ENCODE data around the gene LRRC4C.

DNA sequence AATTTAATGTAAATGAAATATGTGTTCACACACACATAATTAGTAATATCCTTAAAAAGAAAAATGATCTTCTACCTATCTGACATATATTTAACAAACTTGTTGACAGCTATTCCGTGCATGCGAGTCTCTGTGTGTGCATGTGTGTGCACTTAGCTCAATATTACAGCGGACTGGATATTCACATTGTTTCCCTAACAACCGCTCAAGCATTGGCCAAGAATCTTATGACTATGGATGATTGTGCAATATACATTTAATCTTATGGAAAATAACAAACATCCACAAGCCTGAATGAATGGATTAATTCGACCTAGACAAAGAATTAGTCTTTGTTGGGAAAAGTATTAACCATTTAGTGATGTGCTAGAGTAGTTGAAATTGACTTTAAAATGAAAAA, 1078.6 kb downstream of the LRRC4C start:
- TF ChIP-seq POLR2AphosphoS5 (IDR thresholded peaks at IDR 0.05; ENCODE audit: low read depth, low read length), result no peak
- TF ChIP-seq POLR2A (IDR thresholded peaks at IDR 0.05; ENCODE audit: low read depth, low read length), result no peak
- TF ChIP-seq POU2F2 (IDR thresholded peaks at IDR 0.05; ENCODE audit: low read depth, low read length), result no peak
- no peak for TF ChIP-seq TAF1 (IDR thresholded peaks at IDR 0.05; ENCODE audit: low read depth, low read length)
- no peak for TF ChIP-seq PAX5 (IDR thresholded peaks at IDR 0.05; ENCODE audit: insufficient read depth, low read length, severe bottlenecking)

Data from GM12891 (cell line).